Measurements from ENCODE around the gene PRKAG2.

The PRKAG2 gene

DNA sequence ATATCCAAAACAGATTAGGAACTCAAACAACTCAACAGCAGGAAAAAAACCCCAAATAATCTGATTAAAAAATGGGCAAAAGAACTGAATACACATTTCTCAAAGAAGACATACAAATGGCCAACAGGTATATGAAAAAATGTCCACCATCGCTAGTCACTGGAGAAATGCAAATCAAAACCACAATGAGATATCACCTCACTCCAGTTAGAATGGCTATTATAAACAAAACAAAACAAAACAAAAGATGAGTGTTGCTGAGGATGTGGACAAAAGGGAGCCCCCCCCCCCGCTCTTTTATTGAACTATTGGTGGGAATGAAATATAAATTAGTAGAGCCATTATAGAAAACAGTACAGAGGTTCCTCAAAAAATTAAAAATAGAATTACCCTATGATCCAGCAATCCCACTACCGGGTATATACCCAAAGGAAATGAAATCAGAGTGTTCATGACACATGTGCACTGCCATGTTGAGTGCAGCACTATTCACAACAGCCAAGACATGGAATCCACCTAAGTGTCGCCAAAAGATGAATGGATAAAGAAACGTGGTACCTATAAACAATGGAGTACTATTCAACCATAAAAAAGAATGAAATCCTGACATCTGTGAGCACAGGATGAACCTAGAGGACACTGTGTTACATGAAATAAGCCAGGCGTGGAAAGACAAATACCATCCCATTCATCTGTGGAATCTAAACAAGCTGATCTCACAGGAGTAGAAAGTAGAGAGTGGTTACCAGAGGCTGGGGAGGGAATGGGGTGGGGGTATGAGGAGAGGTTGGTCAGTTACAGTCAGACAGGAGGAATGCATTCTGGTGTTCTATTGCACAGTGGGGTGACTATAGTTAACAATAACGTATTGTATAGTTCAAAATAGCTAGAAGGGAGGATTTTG is 279.1 kb downstream of the PRKAG2 start:
- H3K4me3 ChIP-seq (ENCODE audit: low read length), result no peak overlapping the region
- no peaks in the 10 kb centered on the region for H3K27me3 ChIP-seq (ENCODE audit: insufficient read depth, low read length)
- no peaks in the 10 kb centered on the region for H3K36me3 ChIP-seq (ENCODE audit: insufficient read depth, low read depth, low read length)
- H3K27ac ChIP-seq (ENCODE audit: low read length), result no peak overlapping the region
- no peaks in the 10 kb centered on the region for H3K9me3 ChIP-seq (ENCODE audit: insufficient read depth, low read depth, low read length)
- no peaks in the 10 kb centered on the region for H3K4me1 ChIP-seq (ENCODE audit: insufficient read depth, low read length)
- no peak overlapping the region for H3K9ac ChIP-seq (ENCODE audit: low read depth, low read length)

DNA sequence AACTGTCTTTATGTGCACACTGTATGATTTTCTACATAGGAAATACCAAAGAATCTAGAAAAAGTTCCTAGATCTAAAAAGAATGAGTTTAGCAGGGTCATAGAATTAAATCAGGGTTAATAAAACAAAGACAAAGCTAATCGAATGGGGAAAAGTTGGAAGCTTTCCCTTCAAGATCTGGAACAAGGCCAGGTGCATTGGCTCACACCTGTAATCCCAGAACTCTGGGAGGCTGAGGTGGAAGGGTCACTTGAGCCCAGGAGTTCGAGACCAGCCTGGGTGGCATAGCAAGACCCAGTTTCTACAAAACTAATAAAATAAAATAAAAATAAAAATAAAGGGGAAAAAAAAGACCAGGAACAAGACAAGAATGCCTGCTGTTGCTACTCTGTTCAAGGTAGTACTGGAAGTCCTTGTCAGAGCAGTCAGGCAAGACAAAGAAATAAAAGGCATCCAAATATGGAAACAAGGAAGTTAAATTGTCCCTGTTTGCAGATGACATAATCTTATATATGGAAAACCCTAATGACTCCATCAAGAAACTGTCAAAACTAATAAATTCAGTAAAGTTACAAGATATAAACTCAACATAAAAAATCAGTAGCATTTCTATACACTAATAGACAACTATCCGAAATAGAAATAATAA is 281.1 kb downstream of the PRKAG2 start:
- H3K9me3 ChIP-seq (ENCODE audit: insufficient read depth, low read depth, low read length), result no peaks in the 10 kb centered on the region
- H3K9ac ChIP-seq (ENCODE audit: low read depth, low read length), result no peak overlapping the region
- H3K4me1 ChIP-seq (ENCODE audit: insufficient read depth, low read length), result no peaks in the 10 kb centered on the region
- H3K27ac ChIP-seq (ENCODE audit: low read length), result no peak overlapping the region
- no peak overlapping the region for H3K4me3 ChIP-seq (ENCODE audit: low read length)
- H3K27me3 ChIP-seq (ENCODE audit: insufficient read depth, low read length), result no peaks in the 10 kb centered on the region
- no peaks in the 10 kb centered on the region for H3K36me3 ChIP-seq (ENCODE audit: insufficient read depth, low read depth, low read length)

DNA sequence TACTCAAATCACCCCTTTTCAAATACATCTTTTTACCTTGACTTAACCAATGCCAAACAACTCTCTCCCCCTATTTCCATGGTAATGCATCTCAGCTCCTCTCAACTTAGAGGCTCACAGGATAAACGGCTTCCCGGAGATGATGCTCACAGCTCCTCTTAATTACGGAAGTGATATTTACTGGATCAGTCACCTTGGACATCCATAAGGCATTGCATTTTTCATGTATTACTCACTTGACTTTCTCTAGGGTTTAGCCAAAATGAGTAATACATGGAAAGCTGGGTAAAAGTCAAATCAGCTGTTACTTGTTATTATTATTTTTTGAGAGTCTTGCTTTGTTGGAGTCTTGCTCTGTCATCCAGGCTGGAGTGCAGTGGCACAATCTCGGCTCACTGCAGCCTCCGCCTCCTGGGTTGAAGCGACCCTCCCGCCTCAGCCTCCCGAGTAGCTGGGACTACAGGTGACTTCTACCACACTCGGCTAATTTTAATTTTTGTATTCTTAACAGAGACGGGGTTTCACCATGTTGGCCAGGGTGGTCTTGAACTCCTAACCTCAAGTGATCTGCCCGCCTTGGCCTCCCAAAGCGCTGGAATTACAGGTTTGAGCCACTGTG is 283.9 kb downstream of the PRKAG2 start:
- Histone ChIP-seq H3K9me3 (ENCODE audit: insufficient read depth, low read depth, low read length) (no peaks in the 10 kb centered on the region), H3K27ac (ENCODE audit: low read length) (no peak overlapping the region), H3K4me3 (ENCODE audit: low read length) (no peak overlapping the region), H3K36me3 (ENCODE audit: insufficient read depth, low read depth, low read length) (no peaks in the 10 kb centered on the region), H3K4me1 (ENCODE audit: insufficient read depth, low read length) (no peaks in the 10 kb centered on the region), H3K27me3 (ENCODE audit: insufficient read depth, low read length) (no peaks in the 10 kb centered on the region), H3K9ac (ENCODE audit: low read depth, low read length) (no peak overlapping the region)

DNA sequence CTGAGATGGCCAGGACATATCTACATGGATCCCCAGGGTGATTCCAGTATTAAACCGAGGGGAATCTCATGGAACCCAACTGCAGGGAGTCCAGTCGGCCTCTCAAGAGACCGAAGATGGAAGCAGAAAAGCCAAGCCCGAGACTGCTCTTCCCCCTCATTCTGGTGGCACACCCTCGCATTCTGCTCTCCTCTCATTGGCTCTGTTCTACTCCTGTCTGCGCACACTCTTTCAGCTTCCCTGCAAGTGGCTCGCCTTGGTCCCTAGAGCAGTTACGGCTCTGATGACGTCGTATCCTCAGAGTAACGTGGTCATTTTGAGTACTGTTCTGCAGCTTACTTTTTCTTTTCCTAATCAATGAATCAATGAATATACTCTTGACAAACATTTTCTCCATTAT is 284.6 kb downstream of the PRKAG2 start:
- Histone ChIP-seq H3K36me3 (ENCODE audit: insufficient read depth, low read depth, low read length) (no peaks in the 10 kb centered on the region), H3K4me1 (ENCODE audit: insufficient read depth, low read length) (no peaks in the 10 kb centered on the region), H3K4me3 (ENCODE audit: low read length) (no peak overlapping the region), H3K27ac (ENCODE audit: low read length) (no peak overlapping the region), H3K27me3 (ENCODE audit: insufficient read depth, low read length) (no peaks in the 10 kb centered on the region), H3K9ac (ENCODE audit: low read depth, low read length) (no peak overlapping the region), H3K9me3 (ENCODE audit: insufficient read depth, low read depth, low read length) (no peaks in the 10 kb centered on the region)

DNA sequence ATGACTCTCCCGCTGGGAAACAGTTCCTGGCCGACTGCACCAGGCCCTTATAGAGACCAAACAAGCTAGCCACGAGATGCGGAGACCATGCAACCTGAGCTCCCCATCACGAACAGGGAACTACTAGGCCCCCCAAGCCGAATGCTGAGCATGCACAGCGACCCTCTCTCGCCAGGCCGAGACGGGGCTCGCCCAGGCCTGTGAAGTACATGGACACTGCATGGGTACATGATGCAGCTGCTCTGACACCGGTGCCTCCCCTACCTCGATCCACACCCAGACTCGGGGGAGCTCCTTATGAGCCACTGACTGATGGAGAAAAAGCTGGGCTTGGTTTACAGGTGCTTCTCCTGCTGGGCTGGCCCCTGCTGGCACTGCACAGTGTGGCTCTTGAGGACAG is 285.0 kb downstream of the PRKAG2 start:
- Histone ChIP-seq H3K36me3 (ENCODE audit: insufficient read depth, low read depth, low read length) (no peaks in the 10 kb centered on the region), H3K27me3 (ENCODE audit: insufficient read depth, low read length) (no peaks in the 10 kb centered on the region), H3K9ac (ENCODE audit: low read depth, low read length) (no peak overlapping the region), H3K27ac (ENCODE audit: low read length) (no peak overlapping the region), H3K4me1 (ENCODE audit: insufficient read depth, low read length) (no peaks in the 10 kb centered on the region), H3K4me3 (ENCODE audit: low read length) (no peak overlapping the region), H3K9me3 (ENCODE audit: insufficient read depth, low read depth, low read length) (no peaks in the 10 kb centered on the region)

DNA sequence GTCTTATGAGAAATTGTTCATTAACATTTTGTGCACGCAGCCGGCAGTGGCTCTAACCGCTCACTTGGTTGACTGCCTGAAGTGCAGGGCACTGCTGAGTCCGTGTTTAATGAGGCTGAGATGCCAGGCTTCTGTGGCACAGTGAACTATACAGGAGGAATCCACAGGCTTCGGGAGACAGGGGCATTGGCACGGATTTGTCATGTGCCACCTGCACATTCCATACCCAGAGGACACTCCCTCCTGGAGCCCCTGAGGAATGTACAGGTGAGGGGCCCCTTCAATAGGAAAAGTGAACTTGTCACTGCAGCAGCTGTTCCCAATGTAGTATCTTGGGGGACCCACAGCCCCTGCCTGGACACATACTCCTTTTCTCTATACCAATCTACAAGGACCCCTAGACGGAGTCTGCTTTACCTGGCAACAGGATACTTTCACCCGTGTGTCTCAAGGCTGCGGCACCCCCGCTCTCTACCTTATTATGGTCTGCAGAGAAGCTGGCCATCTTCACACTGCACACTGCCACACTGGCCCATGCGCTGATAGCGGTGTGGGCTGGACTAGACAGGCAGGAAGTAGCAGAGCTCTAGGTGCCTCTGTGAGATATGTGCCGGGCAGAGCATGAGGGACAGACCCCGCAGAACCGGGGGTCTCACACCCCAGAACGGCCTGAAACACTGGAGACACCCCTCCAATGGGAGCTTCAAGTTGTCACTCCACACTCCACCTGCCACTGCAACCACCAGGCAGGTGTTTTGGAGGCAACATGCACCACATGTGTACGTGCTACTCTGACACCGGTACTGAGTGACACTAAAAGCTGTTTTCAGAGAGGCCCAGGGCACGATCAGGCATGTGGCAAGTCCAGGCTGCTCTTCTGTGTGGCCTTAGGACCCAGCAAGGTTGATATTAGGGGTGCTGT is 285.8 kb downstream of the PRKAG2 start:
- H3K9me3 ChIP-seq (ENCODE audit: insufficient read depth, low read depth, low read length), result no peaks in the 10 kb centered on the region
- no peaks in the 10 kb centered on the region for H3K36me3 ChIP-seq (ENCODE audit: insufficient read depth, low read depth, low read length)
- H3K27me3 ChIP-seq (ENCODE audit: insufficient read depth, low read length), result no peaks in the 10 kb centered on the region
- no peak overlapping the region for H3K4me3 ChIP-seq (ENCODE audit: low read length)
- no peak overlapping the region for H3K27ac ChIP-seq (ENCODE audit: low read length)
- no peak overlapping the region for H3K9ac ChIP-seq (ENCODE audit: low read depth, low read length)
- H3K4me1 ChIP-seq (ENCODE audit: insufficient read depth, low read length), result no peaks in the 10 kb centered on the region

DNA sequence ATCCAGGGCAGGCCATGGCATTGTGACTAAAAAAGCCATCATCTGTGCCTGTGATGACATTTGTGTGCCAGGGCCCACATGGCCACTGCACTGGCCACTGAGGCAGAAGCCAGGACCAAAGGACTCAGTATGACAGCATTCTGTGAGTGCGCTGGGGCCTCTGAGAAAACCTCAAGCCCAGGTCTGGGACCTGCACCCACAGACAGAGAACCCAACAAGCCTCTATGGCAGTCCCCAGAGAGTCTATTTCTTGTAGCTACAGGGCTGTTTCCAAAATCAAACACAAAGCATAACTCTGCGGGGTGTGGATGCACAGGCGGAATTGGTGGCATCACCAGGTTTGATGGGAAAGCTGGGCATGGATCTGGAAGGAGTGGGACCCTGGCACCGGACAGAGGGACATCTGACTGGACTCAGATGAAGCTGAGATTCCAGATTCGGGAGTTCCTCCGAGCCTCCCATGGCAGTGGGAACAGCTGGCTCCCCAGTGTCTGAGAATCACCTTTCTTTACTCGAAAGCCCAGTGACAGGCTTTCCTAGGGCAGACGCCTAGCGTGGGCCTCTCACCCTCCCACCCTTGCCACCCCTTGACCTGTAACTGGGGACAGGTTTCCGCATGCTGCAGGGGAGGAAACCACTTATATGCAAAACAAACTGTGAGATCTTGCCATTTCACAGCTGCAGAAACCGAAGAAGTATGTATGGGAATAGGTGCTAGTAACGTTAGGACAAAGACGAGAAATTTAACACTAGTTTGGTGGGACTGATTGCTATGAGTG is 286.7 kb downstream of the PRKAG2 start:
- Histone ChIP-seq H3K4me1 (ENCODE audit: insufficient read depth, low read length) (no peaks in the 10 kb centered on the region), H3K4me3 (ENCODE audit: low read length) (no peak overlapping the region), H3K27ac (ENCODE audit: low read length) (no peak overlapping the region), H3K27me3 (ENCODE audit: insufficient read depth, low read length) (no peaks in the 10 kb centered on the region), H3K36me3 (ENCODE audit: insufficient read depth, low read depth, low read length) (no peaks in the 10 kb centered on the region), H3K9me3 (ENCODE audit: insufficient read depth, low read depth, low read length) (no peaks in the 10 kb centered on the region), H3K9ac (ENCODE audit: low read depth, low read length) (no peak overlapping the region)

DNA sequence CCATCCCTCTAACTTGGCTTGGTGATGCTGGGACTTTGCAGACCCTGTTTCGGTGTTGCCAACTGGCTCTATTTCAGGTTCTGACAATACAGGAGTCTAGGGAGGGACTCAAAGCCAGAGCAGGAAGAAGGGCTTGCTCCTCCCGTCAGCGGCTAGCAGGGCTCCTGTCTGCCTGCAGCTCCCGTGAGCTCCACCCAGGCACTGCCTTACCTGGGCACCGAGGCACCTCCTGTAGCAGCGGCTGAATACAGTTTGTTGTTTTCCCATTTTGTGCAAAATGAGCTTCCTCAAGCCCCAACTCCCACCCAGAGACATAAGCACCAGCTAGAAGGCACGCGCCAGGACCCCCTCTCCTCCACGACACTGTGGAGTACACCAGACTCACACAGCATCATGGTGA is 287.9 kb downstream of the PRKAG2 start:
- Histone ChIP-seq H3K4me1 (ENCODE audit: insufficient read depth, low read length) (no peaks in the 10 kb centered on the region), H3K4me3 (ENCODE audit: low read length) (no peak overlapping the region), H3K36me3 (ENCODE audit: insufficient read depth, low read depth, low read length) (no peaks in the 10 kb centered on the region), H3K27me3 (ENCODE audit: insufficient read depth, low read length) (no peaks in the 10 kb centered on the region), H3K9ac (ENCODE audit: low read depth, low read length) (no peak overlapping the region), H3K9me3 (ENCODE audit: insufficient read depth, low read depth, low read length) (no peaks in the 10 kb centered on the region), H3K27ac (ENCODE audit: low read length) (no peak overlapping the region)

DNA sequence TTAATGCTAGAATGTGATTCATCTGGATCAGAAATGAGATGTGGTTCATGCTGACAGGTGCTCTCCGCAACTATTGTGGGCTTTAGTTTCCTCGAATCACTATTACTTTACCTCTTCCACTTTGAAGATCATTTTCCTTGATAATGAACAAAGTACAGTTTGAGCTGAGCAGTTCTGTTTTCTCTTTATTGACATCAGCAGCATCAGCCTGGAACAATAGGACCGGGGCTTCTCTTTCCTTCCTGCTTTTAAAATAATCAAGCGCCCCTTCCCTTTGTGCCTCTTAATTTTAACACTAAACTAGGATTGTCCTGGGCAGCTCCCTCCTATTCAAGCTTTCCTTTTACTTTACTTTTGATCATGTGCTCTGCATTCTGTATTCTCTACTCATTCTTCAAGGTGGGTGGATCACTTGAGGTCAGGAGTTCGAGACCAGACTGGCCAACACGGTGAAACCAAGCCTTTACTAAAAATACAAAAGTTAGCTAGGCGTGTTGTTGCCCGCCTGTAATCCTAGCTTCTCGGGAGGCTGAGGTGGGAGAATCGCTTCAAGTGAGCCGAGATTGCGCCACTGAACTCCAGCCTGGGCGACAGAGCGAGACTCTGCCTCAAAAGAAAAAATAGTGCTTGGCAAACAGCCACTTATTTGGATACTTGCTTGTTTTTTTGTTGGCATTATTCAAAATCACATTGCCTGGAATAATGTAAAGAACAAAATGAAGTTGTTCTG is 290.2 kb downstream of the PRKAG2 start:
- Histone ChIP-seq H3K36me3 (ENCODE audit: insufficient read depth, low read depth, low read length) (no peaks in the 10 kb centered on the region), H3K9ac (ENCODE audit: low read depth, low read length) (no peak overlapping the region), H3K4me3 (ENCODE audit: low read length) (no peak overlapping the region)

DNA sequence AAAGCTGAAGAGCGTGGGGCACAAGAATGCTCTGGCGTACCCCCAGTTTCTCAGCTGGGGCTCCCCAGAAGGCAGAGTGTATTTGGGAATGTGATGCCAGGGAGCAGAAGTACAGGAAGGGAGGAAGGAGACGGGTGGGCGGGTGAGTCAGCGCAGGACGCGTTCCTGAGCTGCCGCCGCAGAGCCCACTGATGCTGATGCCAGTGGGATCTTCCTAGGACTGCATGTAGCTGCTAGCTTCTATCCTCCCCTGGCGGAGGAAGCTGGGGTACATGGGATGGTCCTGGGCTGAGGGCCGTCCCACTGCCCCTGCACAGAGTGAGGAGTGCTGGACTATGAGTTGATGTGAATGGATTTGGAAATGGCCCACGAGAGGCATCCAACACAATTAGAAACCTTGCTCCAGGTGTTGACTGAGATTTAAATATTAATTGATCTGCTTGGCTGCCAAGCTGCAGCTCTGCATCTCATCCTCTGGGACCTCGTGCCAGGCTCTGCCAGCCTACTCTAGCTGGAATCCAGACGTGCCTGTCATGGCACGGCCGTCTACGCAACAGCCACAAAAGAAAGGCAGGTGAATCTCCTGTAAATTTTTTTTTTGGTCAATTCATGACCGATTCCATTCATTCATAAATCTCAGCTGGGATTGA is 291.0 kb downstream of the PRKAG2 start:
- no peak overlapping the region for H3K9ac ChIP-seq (ENCODE audit: low read depth, low read length)

More for the DNA sequence above, 290.2 kb downstream of the PRKAG2 start:
- no peaks in the 10 kb centered on the region for H3K4me1 ChIP-seq (ENCODE audit: insufficient read depth, low read length)
- H3K9me3 ChIP-seq (ENCODE audit: insufficient read depth, low read depth, low read length), result no peaks in the 10 kb centered on the region
- no peak overlapping the region for H3K27ac ChIP-seq (ENCODE audit: low read length)
- no peaks in the 10 kb centered on the region for H3K27me3 ChIP-seq (ENCODE audit: insufficient read depth, low read length)

More for the DNA sequence above, 291.0 kb downstream of the PRKAG2 start:
- Histone ChIP-seq H3K4me1 (ENCODE audit: insufficient read depth, low read length) (no peaks in the 10 kb centered on the region), H3K4me3 (ENCODE audit: low read length) (no peak overlapping the region), H3K9me3 (ENCODE audit: insufficient read depth, low read depth, low read length) (no peaks in the 10 kb centered on the region), H3K36me3 (ENCODE audit: insufficient read depth, low read depth, low read length) (no peaks in the 10 kb centered on the region), H3K27ac (ENCODE audit: low read length) (no peak overlapping the region), H3K27me3 (ENCODE audit: insufficient read depth, low read length) (no peaks in the 10 kb centered on the region)
